ENCODE measurements around the gene SEC14L1. TPM values are rescaled to one million over a fixed set of nuclear protein-coding genes. Genes with fewer than 3 reads are reported as not detected.
"Not testable (repeated sequence)": the region's sequence is repeated elsewhere in the genome, so short reads cannot be mapped to it uniquely, and the experiment has no call there.

Gene SEC14L1
- total and polyA plus RNA-seq, 2 experiments from 2014 or later: 52.9 to 71.4 TPM

- Histone ChIP-seq H3K4me1 (ENCODE audit: insufficient read depth) (peaks cover 20% of the 10 kb centered on the region), H2AFZ (no peak overlapping the region), H3K4me2 (no peak overlapping the region), H3K79me2 (peaks cover 92% of the 10 kb centered on the region), H3K36me3 (replicated peaks; ENCODE audit: insufficient read depth, low read depth) (no peaks in the 10 kb centered on the region), H3K27ac (no peak overlapping the region), H3K27me3 (no peaks in the 10 kb centered on the region), H3K4me3 (no peak overlapping the region), H4K20me1 (ENCODE audit: insufficient read depth, poor library complexity, severe bottlenecking) (no peaks in the 10 kb centered on the region), H3K9me3 (ENCODE audit: low read depth) (no peaks in the 10 kb centered on the region), H3K9me2 (replicated peaks; ENCODE audit: insufficient read depth) (no peaks in the 10 kb centered on the region)
- 82% methylated on average over 3 of the region's 3 CpGs for WGBS (ENCODE audit: low lambda C conversion rate, missing lambda C conversion rate)
- DNase-seq (ENCODE audit: low spot score): no peak
- TF ChIP-seq EZH2phosphoT487 (IDR thresholded peaks at IDR 0.05; ENCODE audit: low read depth, severe bottlenecking, unreplicated experiment): no peak
- no peak for TF ChIP-seq EZH2 (IDR thresholded peaks at IDR 0.05; ENCODE audit: borderline replicate concordance)
- TF ChIP-seq CTCF (IDR thresholded peaks at IDR 0.05; ENCODE audit: poor library complexity): no peak
These were observed 14.4 kb downstream of the SEC14L1 start for GRCh38 chr17:77155125-77155524.

GRCh38 chr17:77157766-77158165, 17.0 kb downstream of the SEC14L1 start:
- not testable (repeated sequence) for H4K20me1 ChIP-seq (ENCODE audit: insufficient read depth, poor library complexity, severe bottlenecking); H3K9me3 ChIP-seq (ENCODE audit: low read depth); H3K4me2 ChIP-seq; H3K4me3 ChIP-seq; H3K9me2 ChIP-seq (replicated peaks; ENCODE audit: insufficient read depth); H2AFZ ChIP-seq; H3K27ac ChIP-seq; H3K36me3 ChIP-seq (replicated peaks; ENCODE audit: insufficient read depth, low read depth); H3K27me3 ChIP-seq; DNase-seq (ENCODE audit: low spot score)
- Histone ChIP-seq H3K4me1 (ENCODE audit: insufficient read depth) (peaks cover 30% of the 10 kb centered on the region), H3K79me2 (peaks cover 81% of the 10 kb centered on the region)
- WGBS (ENCODE audit: low lambda C conversion rate, missing lambda C conversion rate): 69% methylated on average over 6 of the region's 6 CpGs

- peak overlapping the region; percentile 51 for H3K27ac ChIP-seq
- H3K4me2 ChIP-seq: peak overlapping the region; percentile 31
- no peak overlapping the region for H2AFZ ChIP-seq
- H4K20me1 ChIP-seq (ENCODE audit: insufficient read depth, poor library complexity, severe bottlenecking): no peaks in the 10 kb centered on the region
- no peaks in the 10 kb centered on the region for H3K36me3 ChIP-seq (replicated peaks; ENCODE audit: insufficient read depth, low read depth)
- 31% methylated on average over 6 of the region's 6 CpGs for WGBS (ENCODE audit: low lambda C conversion rate, missing lambda C conversion rate)
- no peaks in the 10 kb centered on the region for H3K9me2 ChIP-seq (replicated peaks; ENCODE audit: insufficient read depth)
- H3K4me1 ChIP-seq (ENCODE audit: insufficient read depth): peaks cover 44% of the 10 kb centered on the region
- H3K9me3 ChIP-seq (ENCODE audit: low read depth): no peaks in the 10 kb centered on the region
- peaks cover 74% of the 10 kb centered on the region for H3K79me2 ChIP-seq
- no peak for DNase-seq (ENCODE audit: low spot score)
- H3K4me3 ChIP-seq: no peak overlapping the region
- TF ChIP-seq CTCF (IDR thresholded peaks at IDR 0.05; ENCODE audit: poor library complexity): no peak
- no peak for TF ChIP-seq EZH2 (IDR thresholded peaks at IDR 0.05; ENCODE audit: borderline replicate concordance)
- no peak for TF ChIP-seq EZH2phosphoT487 (IDR thresholded peaks at IDR 0.05; ENCODE audit: low read depth, severe bottlenecking, unreplicated experiment)
- H3K27me3 ChIP-seq: no peaks in the 10 kb centered on the region
These were observed 19.5 kb downstream of the SEC14L1 start for GRCh38 chr17:77160091-77160874.

- Histone ChIP-seq H3K4me3 (no peak overlapping the region), H3K4me2 (peak overlapping the region; percentile 31), H3K27ac (peak overlapping the region; percentile 51), H3K27me3 (no peaks in the 10 kb centered on the region), H2AFZ (no peak overlapping the region), H3K4me1 (ENCODE audit: insufficient read depth) (peaks cover 44% of the 10 kb centered on the region), H4K20me1 (ENCODE audit: insufficient read depth, poor library complexity, severe bottlenecking) (no peaks in the 10 kb centered on the region), H3K9me3 (ENCODE audit: low read depth) (no peaks in the 10 kb centered on the region), H3K9me2 (replicated peaks; ENCODE audit: insufficient read depth) (no peaks in the 10 kb centered on the region), H3K36me3 (replicated peaks; ENCODE audit: insufficient read depth, low read depth) (no peaks in the 10 kb centered on the region), H3K79me2 (peaks cover 73% of the 10 kb centered on the region)
- DNase-seq (ENCODE audit: low spot score): no peak
- 72% methylated on average over 8 of the region's 8 CpGs for WGBS (ENCODE audit: low lambda C conversion rate, missing lambda C conversion rate)
- TF ChIP-seq EZH2 (IDR thresholded peaks at IDR 0.05; ENCODE audit: borderline replicate concordance) (no peak), CTCF (IDR thresholded peaks at IDR 0.05; ENCODE audit: poor library complexity) (no peak), EZH2phosphoT487 (IDR thresholded peaks at IDR 0.05; ENCODE audit: low read depth, severe bottlenecking, unreplicated experiment) (no peak)
These were observed 20.2 kb downstream of the SEC14L1 start for GRCh38 chr17:77160875-77161530.

All from hepatocyte (in vitro differentiated cells).